Measurements from ENCODE around the gene FXYD4.
"Not testable (repeated sequence)": the region's sequence is repeated elsewhere in the genome, so short reads cannot be mapped to it uniquely, and the experiment has no call there.

The FXYD4 gene

GRCh38 chr10:43419997-43420368 is 48.5 kb downstream of the FXYD4 start:
- no peak for DNase-seq (ENCODE audit: low read depth)

GRCh38 chr10:43420369-43421200 is 49.1 kb downstream of the FXYD4 start:
- peak; percentile 88 for DNase-seq (ENCODE audit: low read depth)

GRCh38 chr10:43421201-43421507 is 49.7 kb downstream of the FXYD4 start:
- DNase-seq (ENCODE audit: low read depth), result no peak

- no peak for DNase-seq (ENCODE audit: low read depth)
These were observed 50.1 kb downstream of the FXYD4 start for GRCh38 chr10:43421519-43421918.

- not testable (repeated sequence) for DNase-seq (ENCODE audit: low read depth)
These were observed 50.5 kb downstream of the FXYD4 start for GRCh38 chr10:43421944-43422343.

GRCh38 chr10:43424416-43424815 is 53.0 kb downstream of the FXYD4 start:
- no peak for DNase-seq (ENCODE audit: low read depth)

Measured in activated T-cell treated with anti-CD3 and anti-CD28 coated beads for 48 hours (primary cell).